CD4-positive, alpha-beta T cell (primary cell): ENCODE results near the gene PPP6R2. TPM values are rescaled to one million over a fixed set of nuclear protein-coding genes. Genes with fewer than 3 reads are reported as not detected.

ENCODE experiments used
- ATAC-seq: fragments of 200-7000 bp; cut with Tn5 transposase; one replicate; pipeline ENCODE4 v1.10.0; 2022; ENCODE audit warnings: mild to moderate bottlenecking; ENCODE audit not compliant: poor library complexity
- CTCF ChIA-PET: fragments of 350-600 bp; sonication (Branson Sonifier 250); formaldehyde crosslinking; loops from one replicate; lab custom pipeline; 2021; ENCODE audit warnings: antibody characterized with exemption, inconsistent platforms; lab: Charles Lee
- POLR2A ChIA-PET: fragments of 350-600 bp; sonication (Branson Sonifier 250); formaldehyde crosslinking; loops from one replicate; lab custom pipeline; 2021; ENCODE audit warnings: antibody characterized with exemption, inconsistent platforms; lab: Charles Lee
- DNase-seq, 14 experiments: peaks; one replicate each; pipeline ENCODE4 v3.0.0-alpha.2; 2013 to 2020; ENCODE audit warnings: mixed read lengths in 2 of 14
- H3K27ac ChIP-seq, 2 donors: one replicate each; pipeline versions ENCODE4 v1.5.1 to v1.7.0; 2013; ENCODE audit warnings: low read length in 2 of 2, low read depth in 1 of 2, mild to moderate bottlenecking in 1 of 2
- H3K27me3 ChIP-seq, 2 experiments: 1 replicate in 1 of 2; 2 replicates in 1 of 2; pipeline versions ENCODE4 v1.6.1 to v1.7.0; 2013; ENCODE audit warnings: low read length in 2 of 2, control low read depth in 1 of 2, mild to moderate bottlenecking in 1 of 2, moderate library complexity in 1 of 2; ENCODE audit not compliant: insufficient read depth in 2 of 2, control insufficient read depth in 1 of 2
- H3K36me3 ChIP-seq: one replicate; pipeline ENCODE4 v1.6.1; 2013; ENCODE audit warnings: low read length, control low read depth; ENCODE audit not compliant: insufficient read depth
- H3K4me1 ChIP-seq: one replicate; pipeline ENCODE4 v1.6.1; 2013; ENCODE audit warnings: low read length, control low read depth; ENCODE audit not compliant: insufficient read depth
- H3K4me3 ChIP-seq: one replicate; pipeline ENCODE4 v1.5.1; 2013; ENCODE audit warnings: mild to moderate bottlenecking, low read length, moderate library complexity
- H3K9me3 ChIP-seq, 2 experiments: 1 replicate in 1 of 2; 2 replicates in 1 of 2; pipeline versions ENCODE4 v1.6.1 to v1.7.0; 2013; ENCODE audit warnings: low read length in 2 of 2, mild to moderate bottlenecking in 2 of 2, control low read depth in 1 of 2, moderate library complexity in 1 of 2; ENCODE audit not compliant: control insufficient read depth in 1 of 2, insufficient read depth in 1 of 2
- H3K27ac Mint-ChIP-seq: one replicate; pipeline ENCODE4 v1.8.0; 2020; ENCODE audit warnings: mixed read lengths
- H3K27me3 Mint-ChIP-seq: one replicate; pipeline ENCODE4 v1.8.0; 2021; ENCODE audit warnings: mixed read lengths
- H3K36me3 Mint-ChIP-seq: one replicate; pipeline ENCODE4 v1.8.0; 2021; ENCODE audit warnings: low read depth, mixed read lengths
- H3K4me1 Mint-ChIP-seq: one replicate; pipeline ENCODE4 v1.8.0; 2021; ENCODE audit warnings: low read depth, mixed read lengths
- H3K4me3 Mint-ChIP-seq: one replicate; pipeline ENCODE4 v1.8.0; 2020; ENCODE audit warnings: mild to moderate bottlenecking, mixed read lengths
- H3K9me3 Mint-ChIP-seq: one replicate; pipeline ENCODE4 v1.8.0; 2020; ENCODE audit warnings: mixed read lengths
- intact Hi-C, 2 experiments: fragments of 100-400 bp; cut with DNase I in 1 of 2; cut with micrococcal nuclease in 1 of 2; formaldehyde crosslinking; loops; one replicate each; pipeline versions ENCODE4 v1.15.1 to v1.9.0; 2023 to 2025; cut with DNase I, micrococcal nuclease
- total RNA-seq, 174 experiments: library from RNA in 2 of 174; stranded (reverse) in 2 of 174; gene quantifications; one replicate each; pipeline ENCODE4 v1.2.3 and lab custom pipeline; 2021 to 2026
- TF ChIP-seq, protein P1 (sequence below): fragments of 200-600 bp; IDR thresholded peaks from one replicate; pipeline ENCODE4 v1.8.0; 2022; ENCODE audit warnings: antibody characterized with exemption, mild to moderate bottlenecking

PPP6R2 gene
- total RNA-seq, 2 experiments from 2014 or later = 47.1 to 48.0 TPM

DNA sequence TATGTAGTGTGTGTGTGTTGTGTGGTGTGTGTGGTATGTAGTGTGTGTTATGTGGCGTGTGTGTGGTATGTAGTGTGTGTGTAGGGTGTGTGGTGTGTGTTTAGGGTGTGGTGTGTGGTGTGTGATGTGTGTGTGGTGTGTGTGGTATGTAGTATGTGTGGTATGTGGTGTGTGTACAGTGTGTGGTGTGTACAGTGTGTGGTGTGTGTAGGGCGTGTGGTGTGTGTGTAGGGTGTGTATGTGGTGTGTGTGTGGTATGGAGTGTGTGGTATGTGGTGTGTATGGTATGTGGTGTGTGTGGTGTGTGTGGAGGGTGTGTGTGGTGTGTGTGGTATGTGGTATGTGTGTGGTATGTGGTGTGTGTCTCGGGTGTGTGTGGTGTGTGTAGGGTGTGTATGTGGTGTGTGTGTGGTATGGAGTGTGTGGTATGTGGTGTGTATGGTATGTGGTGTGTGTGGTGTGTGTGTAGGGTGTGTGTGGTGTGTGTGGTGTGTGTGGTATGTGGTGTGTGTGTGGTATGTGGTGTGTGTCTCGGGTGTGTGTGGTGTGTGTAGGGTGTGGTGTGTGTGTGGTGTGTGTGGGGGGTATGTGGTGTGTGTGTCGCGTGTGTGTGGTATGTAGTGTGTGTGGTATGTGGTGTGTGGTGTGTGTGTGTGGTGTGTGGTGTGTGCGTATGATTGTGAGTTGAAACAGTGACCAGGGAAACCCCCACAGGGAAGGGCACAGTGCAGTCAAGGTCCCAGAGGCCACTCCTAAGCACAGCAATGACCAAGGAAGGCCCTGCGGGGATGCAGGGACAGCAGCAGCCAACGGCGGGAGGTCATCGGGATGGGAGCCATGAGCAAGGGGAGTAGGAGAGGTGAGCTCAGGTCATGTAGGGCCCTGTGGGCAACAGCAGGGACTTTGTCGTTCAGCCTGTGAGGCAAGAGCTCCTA, 2.9 kb upstream of the PPP6R2 start:
- POLR2A ChIA-PET = no interaction called here
- peak in 1 of 14 experiments; percentile 38 for DNase-seq

DNA sequence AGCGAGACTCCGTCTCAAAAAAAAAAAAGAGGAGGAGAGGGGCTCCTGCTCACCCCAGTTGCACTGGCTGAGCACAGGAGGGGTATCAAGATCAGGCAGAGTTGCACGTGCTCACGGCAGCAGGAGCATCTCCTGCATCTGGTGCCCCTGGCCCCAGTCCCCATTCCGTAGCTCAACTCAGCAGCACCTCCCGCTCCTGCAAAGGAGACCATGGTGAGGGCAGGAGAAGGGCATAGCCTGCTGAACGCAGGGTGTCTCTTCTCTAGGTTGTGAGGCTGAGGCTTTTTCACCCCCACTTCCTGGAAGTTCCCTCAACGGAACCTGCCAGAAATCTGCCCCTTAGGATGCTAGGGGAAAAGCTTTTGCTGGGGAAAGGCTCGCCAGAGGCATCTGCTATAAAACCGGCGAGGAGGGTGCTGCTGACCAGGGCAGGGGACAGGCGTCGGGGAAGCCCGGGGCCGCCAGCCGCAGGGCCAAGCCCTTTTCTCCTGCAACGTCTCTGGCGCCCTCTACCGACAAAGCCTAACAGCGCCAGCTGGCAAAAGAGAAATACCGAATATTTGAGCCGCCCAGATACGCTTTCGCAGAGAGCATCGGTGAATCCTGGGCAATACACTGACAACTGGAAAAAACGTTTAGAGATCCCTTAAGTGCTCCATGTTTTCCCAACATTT, 1.0 kb upstream of the PPP6R2 start:
- no peaks in the 10 kb centered on the region for H3K27me3 Mint-ChIP-seq
- Histone ChIP-seq H3K27ac (peak overlapping the region; percentile 84 to 85), H3K4me3 (peak overlapping the region; percentile 62), H3K4me1 (peaks cover 27% of the 10 kb centered on the region), H3K9me3 (no peaks in the 10 kb centered on the region), H3K36me3 (no peaks in the 10 kb centered on the region), H3K27me3 (no peaks in the 10 kb centered on the region)
- H3K4me3 Mint-ChIP-seq = peak overlapping the region; percentile 88
- ATAC-seq (peak; percentile 53), DNase-seq (peak; percentile 80 to 94 (median 87))
- intact Hi-C loops = loop anchor here (1.0 to 10.0 kb wide), 8 partner anchors 15 to 280 kb away; partner anchors contain the start of genes DENND6B (in 1 of the 2), LMF2 (in 1 of the 2), MAPK11 (in 1 of the 2) and NCAPH2 (in 1 of the 2)
- ChIA-PET CTCF (interaction anchor here (0.6 to 2.6 kb wide), 21 partner anchors 9 to 279 kb away, joined by 3 to 18 read pairs (median 5); partner anchors contain the start of genes DENND6B, HDAC10, MAPK11 and SCO2), POLR2A (interaction anchor here (0.6 to 1.8 kb wide), 10 partner anchors 14 to 279 kb away, joined by 3 to 12 read pairs (median 6); partner anchors contain the start of genes DENND6B, HDAC10, LMF2 and NCAPH2)
- H3K27ac Mint-ChIP-seq = peak overlapping the region; percentile 98
- H3K36me3 Mint-ChIP-seq = peaks cover 5% of the 10 kb centered on the region
- TF ChIP-seq, protein P1, sequence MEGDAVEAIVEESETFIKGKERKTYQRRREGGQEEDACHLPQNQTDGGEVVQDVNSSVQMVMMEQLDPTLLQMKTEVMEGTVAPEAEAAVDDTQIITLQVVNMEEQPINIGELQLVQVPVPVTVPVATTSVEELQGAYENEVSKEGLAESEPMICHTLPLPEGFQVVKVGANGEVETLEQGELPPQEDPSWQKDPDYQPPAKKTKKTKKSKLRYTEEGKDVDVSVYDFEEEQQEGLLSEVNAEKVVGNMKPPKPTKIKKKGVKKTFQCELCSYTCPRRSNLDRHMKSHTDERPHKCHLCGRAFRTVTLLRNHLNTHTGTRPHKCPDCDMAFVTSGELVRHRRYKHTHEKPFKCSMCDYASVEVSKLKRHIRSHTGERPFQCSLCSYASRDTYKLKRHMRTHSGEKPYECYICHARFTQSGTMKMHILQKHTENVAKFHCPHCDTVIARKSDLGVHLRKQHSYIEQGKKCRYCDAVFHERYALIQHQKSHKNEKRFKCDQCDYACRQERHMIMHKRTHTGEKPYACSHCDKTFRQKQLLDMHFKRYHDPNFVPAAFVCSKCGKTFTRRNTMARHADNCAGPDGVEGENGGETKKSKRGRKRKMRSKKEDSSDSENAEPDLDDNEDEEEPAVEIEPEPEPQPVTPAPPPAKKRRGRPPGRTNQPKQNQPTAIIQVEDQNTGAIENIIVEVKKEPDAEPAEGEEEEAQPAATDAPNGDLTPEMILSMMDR = peak; percentile 95
- peaks cover 7% of the 10 kb centered on the region for H3K4me1 Mint-ChIP-seq
- H3K9me3 Mint-ChIP-seq = no peaks in the 10 kb centered on the region

More for the DNA sequence above, 2.9 kb upstream of the PPP6R2 start:
- no peaks in the 10 kb centered on the region for H3K27me3 Mint-ChIP-seq
- H3K27me3 ChIP-seq = no peaks in the 10 kb centered on the region
- CTCF ChIA-PET = interaction anchor here (2.6 kb wide), 1 partner anchor 64 kb away, joined by 14 read pairs; no protein-coding TSS in a partner anchor
- H3K36me3 Mint-ChIP-seq = peaks cover 5% of the 10 kb centered on the region
- no peak overlapping the region for H3K27ac Mint-ChIP-seq
- peaks cover 13% of the 10 kb centered on the region for H3K4me1 ChIP-seq
- TF ChIP-seq, protein P1 = no peak
- no peak overlapping the region for H3K4me3 Mint-ChIP-seq
- intact Hi-C loops = loop anchor here in 1 of 2 experiments (5.0 to 10.0 kb wide), 3 partner anchors 165 to 282 kb away; partner anchors contain the start of genes LMF2 and NCAPH2
- no peaks in the 10 kb centered on the region for H3K9me3 ChIP-seq
- H3K27ac ChIP-seq = no peak overlapping the region
- no peaks in the 10 kb centered on the region for H3K9me3 Mint-ChIP-seq
- no peaks in the 10 kb centered on the region for H3K36me3 ChIP-seq
- H3K4me1 Mint-ChIP-seq = peaks cover 7% of the 10 kb centered on the region
- H3K4me3 ChIP-seq = no peak overlapping the region
- no peak for ATAC-seq

DNA sequence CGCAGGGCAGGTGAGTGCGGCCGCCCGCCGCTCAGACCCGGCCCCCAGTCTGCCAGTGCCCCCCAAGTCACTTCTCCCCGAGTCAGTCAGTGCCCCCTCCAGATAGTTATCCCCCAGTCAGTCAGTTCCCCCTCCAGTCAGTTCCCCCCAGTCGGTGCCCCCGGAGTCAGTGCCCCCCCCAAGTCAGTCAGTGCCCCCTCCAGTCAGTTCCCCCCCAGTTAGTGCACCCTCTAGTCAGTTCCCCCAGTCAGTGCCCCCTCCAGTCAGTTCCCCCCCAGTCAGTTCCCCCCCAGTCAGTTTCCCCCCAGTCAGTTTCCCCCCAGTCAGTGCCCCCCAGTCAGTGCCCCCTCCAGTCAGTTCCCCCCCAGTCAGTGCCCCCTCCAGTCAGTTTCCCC, 411 bp downstream of the PPP6R2 start:
- H3K27ac Mint-ChIP-seq = no peak overlapping the region
- H3K4me1 ChIP-seq = peaks cover 36% of the 10 kb centered on the region
- peak overlapping the region; percentile 56 for H3K4me3 ChIP-seq
- peaks cover 5% of the 10 kb centered on the region for H3K36me3 Mint-ChIP-seq
- ATAC-seq = no peak
- H3K4me3 Mint-ChIP-seq = no peak overlapping the region
- no peaks in the 10 kb centered on the region for H3K27me3 Mint-ChIP-seq
- ChIA-PET POLR2A (interaction anchor here (0.6 to 1.0 kb wide), 2 partner anchors 60 to 93 kb away, joined by 3 read pairs; partner anchors contain the start of gene HDAC10), CTCF (interaction anchor here (0.6 to 2.0 kb wide), 3 partner anchors 17 to 182 kb away, joined by 3 to 8 read pairs (median 3); partner anchors contain the start of gene SCO2)
- no peaks in the 10 kb centered on the region for H3K9me3 Mint-ChIP-seq
- H3K36me3 ChIP-seq = peaks cover 5% of the 10 kb centered on the region
- DNase-seq = no peak
- no peaks in the 10 kb centered on the region for H3K9me3 ChIP-seq
- intact Hi-C loops = loop anchor here (1.0 to 10.0 kb wide), 7 partner anchors 17 to 279 kb away; partner anchors contain the start of genes DENND6B (in 1 of the 2), LMF2 (in 1 of the 2), MAPK11 (in 1 of the 2) and NCAPH2 (in 1 of the 2)
- peak overlapping the region in 1 of 2 donors; percentile 72 for H3K27ac ChIP-seq
- peaks cover 7% of the 10 kb centered on the region for H3K4me1 Mint-ChIP-seq
- H3K27me3 ChIP-seq = no peaks in the 10 kb centered on the region
- TF ChIP-seq, protein P1 = no peak
